ENCODE results near the gene CFAP47.

The CFAP47 gene

DNA sequence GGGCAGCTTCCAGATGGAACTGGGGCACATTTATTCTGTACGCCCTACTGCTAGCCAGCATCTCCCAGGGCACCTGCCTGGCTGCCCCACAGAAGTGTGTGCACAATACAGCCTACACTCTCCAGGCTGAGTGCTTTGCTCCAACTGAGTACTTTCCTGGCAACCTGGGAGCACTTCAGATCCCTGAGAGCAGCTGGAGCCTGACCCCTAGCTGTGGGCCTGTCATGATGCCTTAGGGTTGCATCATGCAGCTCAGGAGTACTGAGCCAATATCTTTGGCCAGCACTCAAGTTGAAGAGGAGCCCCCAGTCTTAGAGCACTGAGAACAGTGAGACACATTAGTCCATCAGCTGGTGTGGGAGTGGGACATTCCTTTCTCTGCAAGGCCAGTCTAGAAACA, 321.9 kb downstream of the CFAP47 start:
- DNase-seq (ENCODE audit: low read depth) = no peak

DNA sequence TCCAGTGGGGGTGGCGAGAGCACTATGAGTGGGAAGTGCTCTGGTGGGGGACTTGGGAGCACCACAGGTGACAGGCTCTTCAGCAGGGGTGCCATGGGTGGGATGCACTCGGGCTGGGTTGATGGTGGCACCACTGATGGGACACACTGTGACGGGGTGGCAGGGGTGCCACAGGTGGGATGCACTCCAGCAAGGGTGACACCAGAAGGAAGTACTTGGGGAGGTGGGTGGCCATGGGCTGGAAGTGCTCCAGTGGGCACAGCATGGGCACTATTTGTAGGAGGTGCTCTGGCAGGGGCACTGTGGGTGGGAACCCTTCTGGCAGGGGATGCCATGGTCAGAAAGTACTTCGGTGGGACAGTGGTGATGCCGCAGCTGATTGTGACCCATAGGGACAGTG, 346.6 kb downstream of the CFAP47 start:
- no peak for DNase-seq (ENCODE audit: low read depth)

DNA sequence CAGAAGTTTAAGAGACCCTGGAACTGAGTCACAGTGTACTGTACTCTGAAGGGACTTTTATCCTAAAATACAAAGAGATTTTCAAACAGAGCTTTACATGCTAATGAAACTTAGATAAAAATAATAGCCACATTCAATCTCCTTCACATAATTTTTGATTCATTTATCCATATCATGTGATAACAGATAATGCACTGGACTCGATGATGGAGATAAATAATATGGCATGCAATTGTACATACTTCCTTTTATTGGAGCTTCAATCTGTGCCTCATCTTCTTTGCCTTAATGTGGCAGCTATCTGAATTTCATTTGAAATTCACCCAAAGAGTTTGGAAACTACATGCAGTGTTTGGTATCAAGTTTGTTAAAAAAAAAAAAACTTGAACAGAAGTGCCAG, 390.6 kb downstream of the CFAP47 start:
- no peak for DNase-seq (ENCODE audit: low read depth)

DNA sequence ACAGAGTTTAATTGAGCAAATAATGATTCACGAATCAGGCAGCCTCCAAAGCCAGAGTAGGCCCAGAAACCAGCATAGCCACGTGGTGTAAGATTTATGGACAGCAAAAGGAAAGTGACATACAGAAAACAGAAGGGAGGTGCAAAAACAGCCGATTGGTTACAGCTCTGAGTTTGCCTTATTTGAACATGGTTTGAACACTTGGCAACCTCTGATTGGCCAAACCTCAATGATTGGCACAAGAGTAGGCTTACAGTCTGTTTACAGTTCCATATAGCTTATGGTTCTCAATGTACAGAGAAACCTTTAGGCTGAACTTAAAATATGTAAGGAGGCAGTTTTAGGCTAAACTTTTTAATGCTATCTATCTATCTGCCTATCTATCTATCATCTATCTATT, 394.8 kb downstream of the CFAP47 start:
- DNase-seq (ENCODE audit: low read depth) = no peak

DNA sequence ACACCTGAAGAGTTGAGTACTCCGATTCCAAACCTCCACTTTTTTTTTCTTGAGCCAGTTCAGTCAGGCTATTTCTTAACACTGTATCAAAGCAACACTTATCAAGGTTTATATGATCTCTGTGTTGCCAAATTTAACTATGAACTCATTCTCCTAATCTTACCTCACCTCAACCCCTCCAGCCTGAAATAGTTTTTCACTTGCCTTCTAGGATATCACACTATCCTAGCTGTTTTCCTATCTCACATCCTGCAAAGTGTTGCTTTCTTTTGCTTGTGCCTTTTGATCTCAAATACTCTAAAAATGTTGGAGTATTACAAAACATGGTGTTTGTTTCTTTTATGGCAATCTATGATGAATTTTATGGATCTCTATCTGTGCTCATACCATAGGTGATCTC, 415.0 kb downstream of the CFAP47 start:
- DNase-seq (ENCODE audit: low read depth) = no peak

DNA sequence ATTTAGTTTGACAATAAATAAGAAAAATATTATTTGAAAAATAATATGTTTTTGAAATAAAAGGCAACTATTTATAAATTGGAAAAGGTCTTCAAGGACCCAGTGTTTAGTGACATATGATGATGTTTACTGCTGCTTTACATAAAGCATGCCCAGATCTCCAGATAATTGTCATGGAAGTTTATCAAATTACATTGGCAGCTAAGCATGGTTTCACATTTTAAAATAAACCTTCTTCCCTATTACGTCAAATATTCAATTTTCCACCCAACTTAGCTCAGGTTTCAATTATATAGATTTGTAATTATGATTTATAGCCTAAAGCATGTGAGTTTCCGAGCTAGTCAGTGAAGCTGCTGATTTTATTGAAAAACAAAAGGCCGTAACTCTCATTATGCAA, 417.2 kb downstream of the CFAP47 start:
- no peak for DNase-seq (ENCODE audit: low read depth)

DNA sequence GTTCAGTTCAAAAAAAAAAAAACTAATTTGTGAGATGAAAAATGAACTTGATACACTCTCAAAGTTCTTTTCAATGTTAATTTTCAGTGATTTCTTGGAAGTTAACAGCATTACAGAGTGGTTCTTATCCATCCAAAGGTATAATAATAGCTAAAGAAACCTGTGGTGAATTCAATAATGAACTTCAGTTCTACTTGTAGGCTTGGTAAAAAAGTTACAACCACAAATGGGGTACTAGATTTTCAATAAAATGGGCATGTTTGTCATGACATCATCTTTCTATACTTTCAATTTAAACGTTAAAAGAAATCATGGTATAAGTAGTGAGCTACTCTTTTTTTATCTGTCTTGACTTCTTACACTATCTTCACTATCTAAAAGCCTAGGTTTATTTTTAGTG, 424.8 kb downstream of the CFAP47 start:
- DNase-seq (ENCODE audit: low read depth) = no peak

DNA sequence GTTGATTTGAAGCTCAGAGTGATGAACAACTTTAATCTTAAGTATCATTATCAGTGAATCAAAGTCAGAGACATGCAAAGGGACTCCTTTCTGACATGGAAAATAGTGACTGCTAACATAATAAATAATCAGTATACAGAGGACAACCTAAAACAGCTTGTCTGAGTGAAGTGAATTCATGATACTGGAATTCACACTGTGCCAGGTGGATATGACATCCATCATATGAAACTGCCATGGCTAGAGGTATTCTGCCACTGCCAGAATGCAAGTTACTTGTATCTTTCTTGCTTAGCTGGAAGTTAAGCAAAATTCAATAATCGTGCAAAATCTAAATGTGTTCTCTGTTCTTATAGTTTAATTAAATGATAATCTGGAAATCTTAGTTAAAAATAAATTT, 429.0 kb downstream of the CFAP47 start:
- no peak for DNase-seq (ENCODE audit: low read depth)

DNA sequence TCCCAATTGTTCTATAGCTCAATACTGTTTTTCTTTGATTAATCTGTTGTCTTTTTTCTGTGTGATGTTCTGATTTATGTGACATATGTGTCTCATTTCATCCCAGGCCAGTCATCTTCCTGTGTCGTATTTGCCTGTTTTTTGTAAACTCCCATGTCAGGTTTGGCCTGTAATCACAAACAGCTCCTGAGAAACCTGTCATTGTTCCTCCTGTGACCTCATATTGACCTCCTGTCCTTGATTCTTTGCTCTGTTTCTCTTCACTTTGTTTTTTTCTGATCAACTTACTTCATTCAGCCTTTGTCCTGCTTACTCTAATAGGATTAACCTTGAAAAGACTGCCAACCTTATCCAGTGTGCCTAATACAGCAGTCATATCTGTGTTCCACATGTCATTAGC, 438.3 kb downstream of the CFAP47 start:
- DNase-seq (ENCODE audit: low read depth) = no peak

DNA sequence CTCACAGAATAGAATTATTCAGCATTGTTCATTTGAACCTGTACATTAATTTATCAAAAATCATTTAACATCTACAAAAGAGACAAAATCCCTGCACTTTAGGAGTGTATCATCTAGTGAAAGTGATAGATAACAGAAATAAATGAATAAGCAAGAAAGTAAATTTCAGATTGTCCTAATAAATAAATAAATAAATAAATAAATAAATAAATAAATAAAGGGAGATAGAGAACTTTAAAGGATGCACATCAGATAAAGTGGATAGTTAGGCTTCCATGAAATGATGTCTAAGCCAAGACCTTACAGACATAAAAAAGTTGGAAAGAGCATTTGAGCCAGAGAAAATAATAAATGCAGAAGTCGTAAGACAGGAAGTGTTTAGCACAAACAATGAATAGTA, 444.7 kb downstream of the CFAP47 start:
- DNase-seq (ENCODE audit: low read depth) = no peak

DNA sequence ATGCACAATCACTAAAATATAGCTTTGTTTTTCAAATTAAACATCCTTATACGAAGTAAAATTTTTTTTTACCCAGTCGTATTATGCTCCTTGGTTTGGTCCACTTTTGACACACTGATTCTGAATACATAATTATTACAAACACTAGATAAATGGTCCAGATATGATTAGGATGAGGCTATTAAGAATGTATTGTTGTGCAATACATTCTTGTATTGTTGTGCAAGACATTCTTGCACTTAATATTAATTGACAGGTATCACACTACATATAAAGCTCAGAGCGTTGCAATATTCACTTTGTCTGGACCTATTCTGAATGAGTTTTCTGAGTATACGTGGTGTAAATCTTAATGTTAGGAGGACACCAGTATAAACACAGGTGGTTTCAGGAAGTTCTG, 464.0 kb downstream of the CFAP47 start:
- DNase-seq (ENCODE audit: low read depth) = no peak

DNA sequence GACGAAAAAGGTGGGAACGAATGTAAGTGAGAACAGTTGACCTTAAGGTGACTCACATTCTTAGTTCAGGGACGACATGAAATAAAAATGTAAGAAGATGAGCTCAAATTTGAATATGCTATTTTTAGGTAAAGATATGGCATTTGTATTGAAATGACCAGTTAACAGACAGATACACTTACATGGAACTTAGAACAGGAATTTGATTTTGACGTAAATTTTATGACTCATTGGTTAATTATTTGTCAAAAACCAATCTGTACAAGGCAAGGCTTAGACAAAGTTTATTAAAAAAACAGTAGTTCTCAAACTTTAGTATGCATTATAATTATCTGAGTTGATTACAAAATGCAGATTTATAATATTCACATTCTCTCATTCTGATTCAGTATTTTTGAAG, 469.4 kb downstream of the CFAP47 start:
- DNase-seq (ENCODE audit: low read depth) = no peak

DNA sequence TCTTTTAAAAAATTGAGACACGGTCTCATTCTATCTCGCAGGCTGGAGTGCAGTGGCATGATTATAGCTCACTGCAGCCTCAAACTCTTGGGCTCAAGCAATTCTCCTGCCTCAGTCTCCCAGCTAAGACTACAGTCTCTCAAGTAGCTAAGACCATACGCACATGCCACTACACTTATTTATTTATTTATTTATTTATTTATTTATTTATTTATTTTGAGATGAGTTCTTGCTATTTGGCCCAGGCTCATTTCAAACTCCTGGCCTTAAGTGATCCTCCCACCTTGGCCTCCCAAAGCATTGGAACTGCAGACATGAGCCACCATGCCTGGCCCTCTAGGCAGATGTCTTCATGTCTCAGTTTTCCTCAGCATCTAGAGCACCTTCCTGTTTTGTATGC, 482.2 kb downstream of the CFAP47 start:
- no peak for DNase-seq (ENCODE audit: low read depth)

DNA sequence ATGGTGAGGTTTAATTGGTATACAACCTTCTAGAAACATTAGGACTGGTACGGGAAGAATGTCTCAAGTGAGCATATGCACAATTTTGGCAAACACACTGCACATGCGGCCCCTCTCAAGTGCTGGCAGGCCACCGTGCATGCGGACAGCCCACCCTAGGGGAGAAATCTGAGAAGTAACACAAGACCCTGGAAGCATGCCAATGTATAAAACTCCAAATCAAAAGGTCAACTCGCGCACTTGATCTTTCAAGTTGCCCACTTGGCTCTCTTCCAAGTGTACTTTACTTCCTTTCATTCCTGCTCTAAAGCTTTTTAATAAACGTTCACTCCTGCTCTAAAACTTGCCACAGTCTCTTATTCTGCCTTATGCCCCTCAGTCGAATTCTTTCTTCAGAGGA, 488.3 kb downstream of the CFAP47 start:
- no peak for DNase-seq (ENCODE audit: low read depth)

DNA sequence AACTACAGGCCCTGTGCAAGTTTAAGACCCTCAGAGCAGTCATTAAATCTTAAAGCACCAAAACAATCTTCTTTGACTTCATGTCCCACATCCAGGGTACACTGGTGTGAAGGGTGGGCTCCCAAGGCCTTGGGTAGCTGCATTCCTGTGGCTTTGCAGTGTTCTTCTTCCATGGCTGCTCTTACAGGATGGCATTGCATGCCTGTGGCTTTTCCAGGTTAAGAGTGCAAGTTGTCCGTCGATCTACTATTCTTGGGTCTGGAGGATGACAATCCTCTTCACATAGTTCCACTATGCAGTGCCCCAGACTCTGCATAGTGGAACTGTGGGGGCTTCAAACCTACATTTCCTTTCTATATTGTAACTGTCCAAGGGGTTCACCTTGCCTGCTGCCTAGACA, 494.5 kb downstream of the CFAP47 start:
- no peak for DNase-seq (ENCODE audit: low read depth)

DNA sequence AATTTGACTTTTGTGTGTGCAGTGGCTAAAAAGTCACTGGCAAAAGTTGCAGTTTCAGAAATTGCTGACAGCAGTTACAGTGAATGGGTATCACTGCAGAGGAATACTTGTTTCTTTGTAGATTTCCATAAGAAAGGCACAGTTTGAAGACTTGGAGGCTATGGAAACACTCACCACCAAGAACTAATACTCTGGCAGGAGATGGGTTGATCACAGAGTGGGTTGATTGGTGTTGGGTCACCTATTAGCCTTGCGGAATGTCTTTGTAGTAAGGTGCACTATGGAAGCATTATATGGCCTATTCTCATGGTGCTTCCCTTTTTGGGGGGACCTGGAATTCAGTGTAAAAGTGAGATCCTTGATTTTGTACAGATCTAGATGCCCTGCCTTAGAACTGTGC, 502.8 kb downstream of the CFAP47 start:
- no peak for DNase-seq (ENCODE audit: low read depth)

DNA sequence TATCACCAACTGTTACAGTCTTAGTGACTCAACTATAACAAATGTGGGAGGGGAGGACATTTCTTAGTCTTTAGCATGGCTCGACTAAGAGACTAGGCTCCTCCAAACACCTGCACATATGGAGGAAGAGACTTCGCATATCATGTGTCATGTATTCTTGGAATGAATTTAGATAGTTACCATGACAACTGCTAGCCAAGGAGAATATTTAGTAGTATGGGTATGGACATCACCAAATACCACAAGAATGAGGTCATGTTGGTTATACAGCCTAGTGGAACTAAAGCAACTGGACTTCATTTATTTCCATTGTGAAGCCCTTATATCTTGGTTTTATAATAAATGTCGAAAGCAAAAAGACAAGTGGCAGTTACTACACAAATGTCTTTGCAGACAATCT, 512.3 kb downstream of the CFAP47 start:
- no peak for DNase-seq (ENCODE audit: low read depth)

DNA sequence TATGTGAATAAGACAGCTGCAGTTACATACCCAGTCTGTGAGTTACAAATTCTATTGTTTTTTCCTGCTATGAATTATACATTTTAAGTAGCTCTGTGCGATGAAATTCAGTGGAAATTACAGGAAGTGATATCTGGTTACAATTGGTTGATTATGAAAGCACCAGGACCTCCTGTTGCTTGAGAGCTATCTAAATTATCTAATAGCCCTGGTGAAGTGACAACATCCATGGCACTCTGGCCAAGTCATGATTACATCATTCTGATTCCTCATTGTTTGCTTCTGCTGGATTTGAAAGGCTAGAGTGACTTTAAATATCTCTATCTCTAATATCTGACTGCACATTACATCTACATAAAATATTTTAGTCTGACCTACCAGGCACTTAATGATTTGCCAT, 515.0 kb downstream of the CFAP47 start:
- no peak for DNase-seq (ENCODE audit: low read depth)

Data from T follicular helper cell (primary cell).